CD1c-positive myeloid dendritic cell (primary cell): Measurements from ENCODE around the gene RMND5A.
A peak's percentile ranks its signal among the peaks of the same experiment; 100 is the strongest.
"Not testable (repeated sequence)": the region's sequence is repeated elsewhere in the genome, so short reads cannot be mapped to it uniquely, and the experiment has no call there.

Experiments
- DNase-seq: peaks from one replicate; pipeline ENCODE4 v3.0.0-alpha.2; 2016; ENCODE audit errors: extremely low spot score

The RMND5A gene

DNA sequence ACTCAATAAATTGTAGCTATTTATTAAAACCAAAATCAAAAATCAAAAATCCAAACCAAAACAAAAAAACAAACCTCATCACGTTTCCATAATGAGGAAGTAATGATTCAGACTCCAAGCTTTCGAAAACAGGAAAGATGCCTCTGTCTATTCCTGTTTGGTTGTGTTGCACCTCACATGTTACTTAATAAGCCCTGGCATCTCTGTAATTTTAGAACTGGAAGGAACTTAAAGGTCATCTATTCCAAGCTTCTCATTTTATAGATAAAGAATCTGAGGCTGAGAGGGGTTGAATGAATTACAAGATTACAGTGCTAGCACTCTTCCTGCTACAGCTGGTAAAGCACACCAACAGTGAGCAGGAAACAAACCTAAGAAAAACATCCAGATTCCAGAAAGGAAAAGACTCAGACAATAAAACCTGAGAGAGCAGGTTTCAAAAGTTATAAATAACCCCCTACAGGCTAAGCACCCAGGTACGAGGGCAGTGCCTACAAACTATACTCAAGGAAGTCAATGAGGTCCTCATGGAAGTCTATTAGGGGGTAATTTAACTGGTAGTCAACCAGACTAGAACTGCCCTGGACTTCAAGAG, 5.4 kb upstream of the RMND5A start:
- DNase-seq = not testable (repeated sequence)

DNA sequence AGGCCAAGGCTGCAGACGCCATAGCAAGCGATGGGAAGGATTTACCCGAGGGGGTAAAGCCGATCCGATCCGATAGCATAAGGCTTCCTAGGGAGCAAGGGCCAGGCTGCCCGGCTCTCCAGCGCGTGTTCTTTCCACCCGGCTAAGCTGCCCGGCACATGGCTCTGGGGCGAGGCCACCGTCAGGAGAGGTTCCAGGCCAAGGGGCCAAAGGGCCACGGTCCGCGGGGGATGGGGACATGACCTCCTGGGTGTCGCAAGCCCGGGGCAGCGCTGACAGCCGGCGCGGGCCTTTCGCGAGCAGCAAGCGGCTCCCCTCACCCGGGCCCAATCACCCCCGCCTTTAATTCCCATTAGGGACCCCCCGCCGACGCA, 841 bp upstream of the RMND5A start:
- DNase-seq = not testable (repeated sequence)

GRCh38 chr2:86720540-86721320, 639 bp downstream of the RMND5A start:
- peak; percentile 55 for DNase-seq

DNA sequence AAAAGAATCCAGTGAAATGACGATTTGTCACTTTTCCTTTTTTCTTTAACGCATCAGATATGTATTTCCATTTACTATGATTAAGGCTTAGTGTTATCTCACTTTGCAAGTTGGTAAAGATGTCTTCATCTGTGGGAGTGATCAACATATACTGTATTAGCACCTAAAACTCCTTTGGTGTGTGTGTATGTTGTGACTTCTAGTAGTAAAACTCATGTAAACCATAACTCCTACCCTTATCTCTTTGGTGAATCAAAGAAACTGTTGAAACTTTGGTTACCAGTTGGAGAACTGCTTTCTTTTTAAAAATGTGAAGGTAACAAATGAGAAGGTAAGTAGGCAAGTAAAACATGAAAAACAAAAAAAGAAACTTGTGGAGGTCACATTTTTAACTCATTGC, 5.6 kb downstream of the RMND5A start:
- not testable (repeated sequence) for DNase-seq

GRCh38 chr2:86732040-86732525, 12.0 kb downstream of the RMND5A start:
- not testable (repeated sequence) for DNase-seq

DNA sequence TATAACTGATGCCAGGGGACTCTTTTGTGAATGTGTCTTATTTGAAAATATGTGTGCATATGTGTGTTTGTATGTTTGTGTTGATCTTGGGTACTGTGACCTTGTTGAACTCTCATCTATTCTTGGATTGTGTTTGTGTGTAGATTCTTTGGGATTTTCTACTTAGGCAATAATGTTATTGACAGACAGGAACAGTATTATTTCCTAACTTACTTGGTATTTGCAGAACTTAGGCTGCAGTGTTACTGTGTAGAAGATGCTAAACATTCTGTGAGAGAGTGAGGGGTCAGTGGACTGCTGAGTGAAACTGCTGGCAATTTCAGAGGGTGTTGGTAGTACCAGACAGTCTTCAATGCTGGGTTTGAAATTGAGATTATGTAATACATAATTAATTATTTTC, 12.7 kb downstream of the RMND5A start:
- DNase-seq = not testable (repeated sequence)

DNA sequence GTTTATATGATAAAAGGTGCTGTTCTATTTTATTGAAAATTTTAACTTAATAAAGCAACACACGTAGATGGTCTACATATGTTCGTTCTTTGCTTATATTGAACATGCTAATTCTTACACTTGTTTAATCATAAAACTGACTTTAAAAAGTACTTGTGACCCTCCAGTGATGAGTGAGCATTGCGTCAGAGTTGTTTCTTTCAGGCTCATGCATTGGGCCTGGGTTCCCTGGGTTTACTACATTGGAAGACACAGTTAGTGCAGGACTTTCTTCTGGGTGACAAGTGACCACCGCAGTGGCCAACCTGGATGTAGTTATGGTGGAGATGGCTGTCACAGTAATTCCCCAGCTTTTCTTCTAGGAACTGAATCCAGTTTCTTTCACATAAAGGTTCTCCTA, 13.4 kb downstream of the RMND5A start:
- not testable (repeated sequence) for DNase-seq

GRCh38 chr2:86734896-86735295, 14.8 kb downstream of the RMND5A start:
- DNase-seq = not testable (repeated sequence)

GRCh38 chr2:86739485-86739884, 19.4 kb downstream of the RMND5A start:
- not testable (repeated sequence) for DNase-seq

DNA sequence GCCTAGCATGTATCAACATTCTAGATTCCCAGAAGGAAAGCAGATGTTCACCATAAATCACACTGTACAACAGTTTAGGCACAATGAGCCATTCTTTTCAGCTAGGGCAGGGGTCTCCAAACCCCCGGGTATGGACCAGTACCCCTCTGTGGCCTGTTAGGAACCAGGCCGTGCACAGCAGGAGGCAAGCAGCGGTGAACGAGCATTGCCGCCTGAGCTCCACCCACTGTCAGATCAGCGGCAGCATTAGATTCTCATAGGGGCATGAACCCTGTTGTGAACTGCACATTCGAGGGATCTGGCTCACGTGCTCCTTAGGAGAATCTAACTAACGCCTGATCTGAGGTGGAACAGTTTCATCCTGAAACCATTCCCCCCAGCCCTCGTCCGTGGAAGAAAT, 19.8 kb downstream of the RMND5A start:
- not testable (repeated sequence) for DNase-seq

DNA sequence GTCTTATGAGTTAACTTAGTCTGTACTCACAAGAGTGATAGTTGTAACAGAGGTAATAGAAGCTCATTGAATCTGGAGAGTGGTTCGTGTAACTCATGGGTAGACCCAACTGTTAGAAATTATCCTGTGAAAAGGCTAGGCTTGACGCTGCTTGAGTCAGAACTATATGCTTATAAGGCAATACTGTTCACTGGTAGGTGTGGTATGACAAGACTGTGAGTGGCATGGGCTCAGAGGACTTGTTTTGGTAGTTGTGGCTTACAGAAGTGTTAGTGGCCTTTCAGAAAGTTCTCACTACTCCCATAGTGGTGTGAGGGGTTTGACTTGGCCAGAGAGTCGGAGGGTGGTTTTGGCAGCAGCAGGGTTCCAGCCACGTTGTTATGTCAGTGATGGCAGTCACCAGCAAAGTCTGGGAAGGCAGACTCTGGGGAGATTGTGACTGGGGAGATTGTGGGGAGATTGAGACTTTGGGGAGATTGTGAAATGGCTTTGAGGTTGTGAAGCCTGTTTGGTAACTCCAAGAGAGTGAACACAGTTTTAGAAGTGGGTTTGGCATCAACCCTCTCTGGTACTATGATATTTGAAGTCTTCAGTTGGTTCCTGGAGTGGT, 21.9 kb downstream of the RMND5A start:
- not testable (repeated sequence) for DNase-seq

DNA sequence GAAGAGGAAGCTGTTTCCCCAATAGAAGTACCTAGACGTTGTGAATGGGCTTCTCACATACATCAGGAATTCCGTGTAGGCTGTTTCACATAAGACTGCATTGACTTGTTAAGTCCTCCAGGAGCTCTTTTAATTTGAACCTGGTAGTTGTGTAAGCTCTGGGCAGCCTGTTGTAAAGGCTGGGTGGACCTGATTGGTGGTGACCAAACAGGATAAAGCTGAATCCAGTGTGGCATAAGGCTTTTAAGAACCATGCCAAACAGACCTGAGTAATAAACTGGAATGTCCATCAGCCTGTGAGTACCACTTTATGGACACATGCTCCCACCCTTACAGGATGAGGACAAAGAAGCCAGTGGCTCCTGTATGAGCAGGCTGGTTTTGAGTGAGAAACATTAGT, 24.1 kb downstream of the RMND5A start:
- DNase-seq = no peak

GRCh38 chr2:86746939-86747338, 26.8 kb downstream of the RMND5A start:
- no peak for DNase-seq

GRCh38 chr2:86747711-86748639, 27.9 kb downstream of the RMND5A start:
- peak; percentile 38 for DNase-seq

DNA sequence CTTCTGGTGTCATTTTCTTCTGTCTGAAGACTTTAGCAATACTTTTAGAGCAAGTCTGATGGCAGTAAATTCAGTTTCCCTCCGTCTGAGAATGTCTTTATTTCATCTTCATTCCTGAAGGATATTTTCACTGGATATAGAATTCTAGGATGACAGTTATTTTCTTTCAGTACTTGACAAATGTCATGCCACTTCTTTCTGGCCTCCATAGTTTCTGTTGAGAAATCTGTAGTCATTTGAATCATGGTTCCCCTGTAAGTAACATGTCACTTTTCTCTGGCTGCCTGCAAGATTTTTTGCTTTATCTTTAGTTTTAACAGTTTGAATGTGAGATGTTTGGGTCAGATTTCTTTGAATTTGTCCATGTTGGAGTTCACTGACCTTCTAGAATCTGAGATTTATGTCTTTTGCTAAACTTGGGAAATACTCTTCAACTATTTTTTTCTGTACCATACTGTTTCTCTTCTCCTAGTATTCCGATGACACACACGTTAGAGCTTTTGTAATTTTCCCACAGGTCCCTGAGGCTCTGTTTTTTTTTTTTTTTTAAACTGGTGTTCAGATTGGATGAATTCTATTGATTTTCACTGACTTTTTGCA, 30.2 kb downstream of the RMND5A start:
- DNase-seq = no peak

DNA sequence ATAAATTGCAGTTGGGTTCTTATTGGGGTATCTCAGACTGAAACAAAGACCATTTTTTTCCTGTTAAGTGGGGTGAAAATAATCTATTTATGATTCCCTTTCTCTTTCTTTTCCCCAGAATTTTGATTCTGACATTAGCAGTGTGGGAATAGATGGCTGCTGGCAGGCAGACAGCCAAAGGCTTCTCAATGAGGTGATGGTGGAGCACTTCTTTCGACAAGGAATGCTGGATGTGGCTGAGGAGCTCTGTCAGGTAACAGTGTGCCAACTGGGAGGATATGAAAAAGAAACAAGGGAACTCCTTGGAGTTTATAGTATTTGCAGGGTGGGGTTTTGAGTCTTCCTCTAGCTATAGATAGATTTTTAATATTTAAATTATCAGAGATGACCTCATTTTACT, 31.7 kb downstream of the RMND5A start:
- no peak for DNase-seq

DNA sequence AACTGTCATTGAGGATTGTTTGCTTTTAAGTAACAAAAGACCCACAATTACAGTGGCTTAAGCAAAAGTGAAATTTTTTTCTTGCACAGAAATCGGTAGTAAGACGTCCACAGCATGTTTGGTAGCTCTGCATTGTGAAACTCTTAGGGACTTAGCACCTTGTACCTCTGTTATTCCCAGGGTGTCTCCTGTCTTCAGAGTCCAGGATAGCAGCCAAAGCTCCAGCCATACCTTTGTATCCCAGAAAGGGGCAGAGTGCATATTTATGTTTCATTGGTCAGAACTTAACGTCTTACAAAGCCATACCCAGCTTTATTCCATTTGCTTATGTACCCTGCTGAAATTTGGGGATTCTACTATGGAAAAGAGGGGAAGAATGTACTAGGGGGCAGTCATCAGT, 32.8 kb downstream of the RMND5A start:
- DNase-seq = no peak

GRCh38 chr2:86753606-86754005, 33.5 kb downstream of the RMND5A start:
- DNase-seq = no peak

DNA sequence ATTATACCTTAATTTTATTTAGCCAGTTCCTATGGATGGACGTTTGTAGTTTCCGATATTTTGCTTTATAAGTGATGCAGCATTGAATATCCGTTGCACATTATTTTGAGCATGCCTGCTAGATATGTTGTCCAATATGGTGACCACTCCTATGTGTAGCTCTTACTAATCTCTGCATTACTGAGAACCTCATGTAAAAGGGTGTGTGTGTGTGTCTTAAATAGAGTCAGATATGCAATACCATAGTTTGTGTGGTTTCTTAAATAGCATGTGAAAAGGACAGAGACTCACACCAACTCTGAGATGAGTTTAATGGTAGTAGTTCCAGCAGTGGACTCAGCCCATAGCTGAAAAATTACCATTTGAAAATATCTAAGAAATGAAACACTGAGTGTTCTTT, 38.3 kb downstream of the RMND5A start:
- DNase-seq = no peak

DNA sequence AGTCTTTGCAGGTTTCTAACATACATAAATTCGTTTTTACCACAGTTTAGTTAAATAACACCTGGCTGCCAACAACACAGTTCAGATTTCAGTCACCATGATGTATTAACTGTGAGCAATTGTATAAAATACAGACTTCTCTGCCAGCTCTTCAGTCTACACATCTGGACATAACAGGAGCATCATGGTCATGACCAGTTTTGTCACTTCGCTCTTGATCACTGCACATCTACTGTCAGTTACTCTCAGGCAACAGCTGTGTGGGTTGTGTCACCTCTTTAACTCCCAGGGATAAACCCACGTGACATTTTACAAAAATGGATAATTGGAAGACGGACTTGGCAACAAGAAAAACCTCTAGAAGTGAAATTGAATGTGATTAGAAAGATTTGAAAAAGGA, 40.3 kb downstream of the RMND5A start:
- DNase-seq = no peak

GRCh38 chr2:86764661-86765309, 44.7 kb downstream of the RMND5A start:
- DNase-seq = peak; percentile 54
